Lung (tissue), 12 donors: ENCODE data around the gene BAMBI. TPM values are rescaled to one million over a fixed set of nuclear protein-coding genes. Genes with fewer than 3 reads are reported as not detected.

Source experiments
- ATAC-seq: fragments of 200-7000 bp; cut with Tn5 transposase; one replicate; pipeline ENCODE4 v1.9.1; 2020; ENCODE audit warnings: moderate number of reproducible peaks; ENCODE audit not compliant: insufficient read depth, low FRiP score
- DNase-seq, 3 donors: peaks; one replicate each; pipeline ENCODE4 v3.0.0-alpha.2; 2013 to 2017
- H3K27ac ChIP-seq, 2 donors: one replicate each; pipeline ENCODE4 v1.5.1; 2013; ENCODE audit warnings: mild to moderate bottlenecking in 2 of 2, moderate library complexity in 2 of 2, control low read depth in 1 of 2, inconsistent platforms in 1 of 2, low read depth in 1 of 2, low read length in 1 of 2
- H3K27me3 ChIP-seq, 3 donors: one replicate each; pipeline ENCODE4 v1.5.1; 2013; ENCODE audit warnings: low read length in 2 of 3; ENCODE audit not compliant: control insufficient read depth in 3 of 3, insufficient read depth in 3 of 3
- H3K36me3 ChIP-seq, 4 donors: one replicate each; pipeline ENCODE4 v1.5.1; 2013; ENCODE audit warnings: low read length in 4 of 4, mild to moderate bottlenecking in 1 of 4, moderate library complexity in 1 of 4; ENCODE audit not compliant: control insufficient read depth in 4 of 4, insufficient read depth in 4 of 4
- H3K4me1 ChIP-seq, 5 donors: one replicate each; pipeline ENCODE4 v1.5.1; 2013; ENCODE audit warnings: low read length in 5 of 5, mild to moderate bottlenecking in 2 of 5, moderate library complexity in 1 of 5; ENCODE audit not compliant: control insufficient read depth in 5 of 5, insufficient read depth in 5 of 5
- H3K4me3 ChIP-seq: one replicate; pipeline ENCODE4 v1.5.1; 2013; ENCODE audit warnings: mild to moderate bottlenecking, control low read depth, moderate library complexity
- H3K9ac ChIP-seq, 2 donors: one replicate each; pipeline ENCODE4 v1.5.1; 2013; ENCODE audit warnings: low read length in 2 of 2, control low read depth in 1 of 2; ENCODE audit not compliant: insufficient read depth in 1 of 2
- H3K9me3 ChIP-seq, 4 donors: one replicate each; pipeline ENCODE4 v1.5.1; 2013; ENCODE audit warnings: low read length in 3 of 4, mild to moderate bottlenecking in 1 of 4, moderate library complexity in 1 of 4; ENCODE audit not compliant: control insufficient read depth in 4 of 4, insufficient read depth in 3 of 4
- WGBS, 2 donors: extraction: QIAGEN DNeasy Blood & Tissue Kit; methylation state at CpG; one replicate each; pipeline ENCODE4 v1.1.7; 2013; 5-methylcytosine and 5-hydroxymethylcytosine counted together
- polyA plus RNA-seq, 2 donors: library from polyadenylated mRNA; stranded (reverse); fragments of 200-250 nt; gene quantifications; one replicate each; pipeline ENCODE4 v1.2.1, GENCODE V29; 2013
- total RNA-seq, 2 donors: library from RNA; depleted of rRNA in 1 of 2; stranded (reverse); fragments of >200 nt in 1 of 2; gene quantifications; one replicate each; pipeline ENCODE4 v1.2.1, GENCODE V29; 2014 to 2021
- TF ChIP-seq, protein P1 (sequence below): IDR thresholded peaks from 2 replicates; pipeline ENCODE4 v1.5.1; 2012; ENCODE audit warnings: mild to moderate bottlenecking; ENCODE audit errors: control extremely low read depth, extremely low read depth
- donor health status: control.
- donor health status: control.
- donor health status: Bipolar disorder and iron deficiency.
- donor health status: healthy.
- donor health status: DM: yes; HTN: yes; CAD: no.

BAMBI gene
- total and polyA plus RNA-seq, 4 donors, result 3.1 to 28.3 (median 5.9) TPM

DNA sequence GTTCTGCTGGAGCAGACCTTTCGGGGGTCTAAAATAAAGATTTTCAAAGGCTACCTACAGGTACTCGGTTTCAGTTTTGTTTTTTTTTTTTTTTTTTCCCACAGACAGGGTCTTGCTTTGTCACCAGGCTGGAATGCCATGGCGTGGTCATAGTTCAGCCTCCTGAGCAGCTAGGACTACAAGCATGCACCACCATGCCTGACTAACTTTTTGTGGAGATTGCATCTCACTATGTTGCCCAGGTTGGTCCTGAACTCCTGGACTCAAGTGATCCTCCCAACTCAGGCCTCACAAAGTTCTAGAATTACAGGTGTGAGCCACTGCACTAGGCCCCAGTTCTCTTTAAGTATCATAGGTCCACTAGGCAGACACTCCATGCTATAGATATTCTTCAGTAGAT lies 34.5 kb downstream of the BAMBI start:
- Histone ChIP-seq H3K9ac (no peak overlapping the region), H3K4me3 (no peak overlapping the region), H3K9me3 (no peaks in the 10 kb centered on the region), H3K27me3 (no peaks in the 10 kb centered on the region), H3K27ac (no peak overlapping the region), H3K36me3 (no peaks in the 10 kb centered on the region), H3K4me1 (peaks cover 0 to 16% (median 0%) of the 10 kb centered on the region in 5 donors)
- ATAC-seq (no peak), DNase-seq (no peak)
- TF ChIP-seq, protein P1, sequence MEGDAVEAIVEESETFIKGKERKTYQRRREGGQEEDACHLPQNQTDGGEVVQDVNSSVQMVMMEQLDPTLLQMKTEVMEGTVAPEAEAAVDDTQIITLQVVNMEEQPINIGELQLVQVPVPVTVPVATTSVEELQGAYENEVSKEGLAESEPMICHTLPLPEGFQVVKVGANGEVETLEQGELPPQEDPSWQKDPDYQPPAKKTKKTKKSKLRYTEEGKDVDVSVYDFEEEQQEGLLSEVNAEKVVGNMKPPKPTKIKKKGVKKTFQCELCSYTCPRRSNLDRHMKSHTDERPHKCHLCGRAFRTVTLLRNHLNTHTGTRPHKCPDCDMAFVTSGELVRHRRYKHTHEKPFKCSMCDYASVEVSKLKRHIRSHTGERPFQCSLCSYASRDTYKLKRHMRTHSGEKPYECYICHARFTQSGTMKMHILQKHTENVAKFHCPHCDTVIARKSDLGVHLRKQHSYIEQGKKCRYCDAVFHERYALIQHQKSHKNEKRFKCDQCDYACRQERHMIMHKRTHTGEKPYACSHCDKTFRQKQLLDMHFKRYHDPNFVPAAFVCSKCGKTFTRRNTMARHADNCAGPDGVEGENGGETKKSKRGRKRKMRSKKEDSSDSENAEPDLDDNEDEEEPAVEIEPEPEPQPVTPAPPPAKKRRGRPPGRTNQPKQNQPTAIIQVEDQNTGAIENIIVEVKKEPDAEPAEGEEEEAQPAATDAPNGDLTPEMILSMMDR, result no peak
- 98% methylated on average over 2 to 3 of the region's 3 CpGs for WGBS, 2 donors

DNA sequence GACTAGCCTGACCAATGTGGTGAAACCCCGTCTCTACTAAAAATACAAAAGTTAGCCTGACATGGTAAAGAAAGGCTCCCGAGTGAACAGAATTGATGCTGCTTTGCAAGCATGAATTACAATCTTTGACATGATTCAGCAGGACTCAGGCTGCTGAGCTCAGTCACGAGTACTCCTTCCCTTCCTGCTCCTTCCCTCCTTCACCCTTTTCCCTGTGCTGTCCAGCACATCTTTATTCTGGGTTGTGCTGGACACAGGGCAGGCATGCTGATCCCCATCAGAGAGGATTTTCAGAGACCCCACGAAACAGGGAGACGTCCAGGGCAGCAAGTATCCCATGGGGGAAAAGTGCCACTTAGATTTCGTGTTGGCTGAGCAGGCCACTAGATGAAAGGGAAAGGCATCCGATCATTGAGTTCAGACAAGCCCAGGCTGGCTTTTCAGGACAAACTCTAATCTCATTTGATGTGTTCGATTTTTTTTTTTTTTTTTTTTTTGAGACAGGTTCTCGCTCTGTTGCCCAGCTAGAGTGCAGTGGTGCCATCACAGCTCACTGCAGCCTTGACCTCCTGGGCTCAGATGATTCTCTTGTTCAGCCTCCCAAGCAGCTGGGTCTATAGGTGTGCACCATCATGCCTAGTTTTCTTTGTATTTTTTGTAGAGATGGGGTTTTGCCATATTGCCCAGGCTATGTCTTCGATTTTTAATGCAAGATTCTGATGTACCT lies 36.5 kb downstream of the BAMBI start:
- Histone ChIP-seq H3K9me3 (no peaks in the 10 kb centered on the region), H3K4me1 (peaks cover 0 to 15% (median 0%) of the 10 kb centered on the region in 5 donors), H3K4me3 (no peak overlapping the region), H3K27me3 (no peaks in the 10 kb centered on the region), H3K9ac (no peak overlapping the region), H3K27ac (no peak overlapping the region), H3K36me3 (no peaks in the 10 kb centered on the region)
- ATAC-seq, result no peak
- DNase-seq, result no peak
- TF ChIP-seq, protein P1, result no peak
- 88 to 92% methylated on average over 10 of the region's 10 CpGs for WGBS, 2 donors

DNA sequence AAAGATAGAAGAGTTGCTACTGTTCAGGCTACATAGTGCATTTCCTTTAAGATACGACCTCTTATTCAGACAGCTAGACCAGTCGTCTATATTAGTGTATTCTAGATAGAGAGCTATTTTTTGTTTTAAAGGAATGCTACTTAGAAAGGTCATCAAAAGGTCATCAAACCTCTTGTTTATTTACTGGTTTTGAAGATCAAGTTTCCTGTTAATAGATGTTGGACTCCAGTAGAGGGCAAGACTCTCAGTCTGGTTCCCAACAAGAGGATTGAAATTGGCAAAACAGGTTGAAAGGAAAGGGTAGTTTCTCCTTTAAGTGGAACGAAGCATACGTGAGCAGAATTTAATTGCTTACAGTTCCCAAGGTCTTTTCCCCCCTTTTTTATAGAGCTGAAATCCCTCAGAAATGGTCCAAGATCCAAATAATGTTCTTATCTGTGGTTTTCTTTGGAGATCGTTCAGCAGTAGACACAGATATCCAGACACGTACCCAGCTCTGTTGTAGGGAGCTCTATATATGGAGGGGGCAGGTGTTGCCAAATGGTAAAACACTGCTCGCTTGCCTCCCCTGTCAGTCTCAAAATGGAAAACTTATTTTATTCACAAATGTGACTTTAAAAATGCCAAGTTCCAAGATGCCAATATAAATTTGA lies 37.2 kb downstream of the BAMBI start:
- Histone ChIP-seq H3K9ac (no peak overlapping the region), H3K36me3 (no peaks in the 10 kb centered on the region), H3K4me3 (no peak overlapping the region), H3K27me3 (no peaks in the 10 kb centered on the region), H3K4me1 (peaks cover 0 to 11% (median 0%) of the 10 kb centered on the region in 5 donors), H3K9me3 (no peaks in the 10 kb centered on the region), H3K27ac (no peak overlapping the region)
- DNase-seq (no peak), ATAC-seq (no peak)
- TF ChIP-seq, protein P1, result no peak
- 67 to 85% methylated on average over 7 of the region's 7 CpGs for WGBS, 2 donors
